GM19467 (cell line): ENCODE data around the gene GTSE1.

Experiments
- ATAC-seq: cut with Tn5 transposase; IDR thresholded peaks from one replicate; pipeline ENCODE4 v1.9.1; 2021; ENCODE audit warnings: mild to moderate bottlenecking, moderate library complexity; ENCODE audit not compliant: unreplicated experiment

GTSE1 gene

GRCh38 chr22:46362934-46363515 lies 66.4 kb downstream of the GTSE1 start:
- ATAC-seq: no peak

DNA sequence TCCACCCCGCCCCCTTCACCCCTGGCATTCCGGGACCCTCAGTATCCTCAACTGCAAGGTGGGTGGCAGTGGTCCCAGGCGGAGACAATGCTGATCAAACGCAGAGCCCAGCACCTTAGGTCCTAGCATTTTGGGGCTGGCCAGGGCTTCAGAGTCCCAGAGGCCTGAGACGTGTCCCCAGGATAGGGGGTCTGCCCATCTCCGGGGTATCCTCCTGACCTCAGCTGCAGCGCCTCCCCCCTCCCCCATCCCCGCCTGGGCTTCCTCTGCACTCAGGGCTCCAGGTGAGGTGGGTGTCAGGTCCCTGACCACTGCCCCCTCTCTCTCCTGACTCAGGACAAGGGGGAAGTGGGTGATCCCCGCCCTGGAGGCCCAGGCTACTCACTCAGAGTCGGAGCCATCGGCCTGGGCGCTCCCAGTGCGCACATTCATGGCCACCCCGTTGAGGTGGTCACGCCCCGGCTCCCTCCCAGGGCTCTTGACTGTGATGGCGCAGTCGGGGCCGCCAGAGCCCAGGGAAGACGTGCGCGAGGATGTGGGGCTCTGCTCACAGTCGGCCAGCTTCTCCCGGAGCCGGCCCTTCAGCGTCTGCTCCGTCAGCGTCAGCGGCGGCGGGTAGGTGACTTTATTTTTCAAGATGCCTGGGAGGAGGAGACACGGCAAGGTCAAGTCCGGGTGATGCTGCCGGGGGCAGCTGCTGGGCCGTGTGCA lies 67.1 kb downstream of the GTSE1 start:
- no peak for ATAC-seq

GRCh38 chr22:46364341-46365165 lies 67.9 kb downstream of the GTSE1 start:
- no peak for ATAC-seq

GRCh38 chr22:46365166-46365624 lies 68.5 kb downstream of the GTSE1 start:
- ATAC-seq: no peak

GRCh38 chr22:46366327-46366731 lies 69.7 kb downstream of the GTSE1 start:
- no peak for ATAC-seq

GRCh38 chr22:46366801-46367706 lies 70.4 kb downstream of the GTSE1 start:
- ATAC-seq: no peak

DNA sequence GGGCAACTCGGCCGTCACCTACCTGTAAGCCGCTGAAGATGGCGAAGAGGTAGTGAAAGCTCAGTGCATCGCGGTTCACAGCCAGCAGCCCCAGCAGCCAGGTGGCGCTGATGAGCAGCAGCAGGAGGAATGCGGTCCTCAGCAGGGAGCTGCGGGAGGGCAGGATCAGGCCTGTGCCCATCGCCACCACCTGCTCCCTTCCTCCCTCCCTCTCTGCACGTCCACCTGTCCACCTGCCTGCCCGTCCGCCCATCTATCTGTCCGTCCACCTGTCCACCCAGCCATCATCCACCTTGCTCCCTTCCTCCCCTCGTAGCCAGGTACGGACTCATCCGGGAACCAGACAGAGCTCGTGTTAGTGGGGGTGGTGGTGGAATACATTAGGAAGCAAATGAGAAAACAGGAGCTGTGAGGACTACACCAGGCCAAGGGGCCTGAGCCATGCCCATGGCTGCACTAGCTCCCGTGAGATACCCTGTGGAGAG lies 71.1 kb downstream of the GTSE1 start:
- no peak for ATAC-seq

- ATAC-seq: no peak
These were observed 71.8 kb downstream of the GTSE1 start for GRCh38 chr22:46368422-46368821.

DNA sequence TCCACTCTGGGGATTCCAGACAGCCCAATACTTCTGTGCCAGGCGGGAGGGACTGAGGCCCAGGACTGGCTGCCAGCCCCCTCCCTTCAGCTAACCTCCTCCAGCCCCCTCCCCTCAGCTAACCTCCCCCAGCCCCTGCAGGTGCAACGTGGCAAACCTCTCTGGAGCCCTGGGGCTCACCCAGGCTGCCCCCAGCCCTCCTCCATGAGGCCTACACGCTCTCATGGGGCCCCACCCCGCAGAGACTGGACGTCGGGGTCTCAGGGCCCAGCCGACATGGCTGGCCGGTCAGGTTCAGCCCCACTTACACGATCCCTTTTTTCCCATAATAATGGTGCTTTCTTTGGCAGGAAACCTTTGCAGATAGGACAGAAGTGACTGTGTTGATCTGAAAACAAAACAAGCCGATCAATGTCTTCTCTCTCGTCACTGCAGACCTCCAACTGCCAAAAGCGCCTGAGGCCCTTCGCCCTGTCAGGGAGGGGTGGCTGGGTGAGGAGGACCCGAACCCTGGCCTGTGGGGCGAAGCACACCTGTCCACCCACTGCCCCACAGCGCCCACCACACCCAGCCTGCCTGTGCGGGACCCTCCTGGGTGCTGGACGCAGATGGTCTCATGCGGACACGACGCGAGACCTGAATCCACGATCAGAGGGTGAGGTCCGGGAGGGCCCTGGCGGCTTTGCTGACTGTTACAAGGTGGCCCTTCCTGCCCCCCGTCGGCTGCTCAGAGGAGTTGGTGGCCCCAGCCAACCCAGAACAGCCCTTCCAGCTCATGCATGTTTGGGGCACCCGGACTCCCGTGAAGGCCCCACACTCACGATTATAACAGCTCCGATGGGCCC lies 72.4 kb downstream of the GTSE1 start:
- ATAC-seq: no peak

- no peak for ATAC-seq
These were observed 73.3 kb downstream of the GTSE1 start for GRCh38 chr22:46369716-46370583.

DNA sequence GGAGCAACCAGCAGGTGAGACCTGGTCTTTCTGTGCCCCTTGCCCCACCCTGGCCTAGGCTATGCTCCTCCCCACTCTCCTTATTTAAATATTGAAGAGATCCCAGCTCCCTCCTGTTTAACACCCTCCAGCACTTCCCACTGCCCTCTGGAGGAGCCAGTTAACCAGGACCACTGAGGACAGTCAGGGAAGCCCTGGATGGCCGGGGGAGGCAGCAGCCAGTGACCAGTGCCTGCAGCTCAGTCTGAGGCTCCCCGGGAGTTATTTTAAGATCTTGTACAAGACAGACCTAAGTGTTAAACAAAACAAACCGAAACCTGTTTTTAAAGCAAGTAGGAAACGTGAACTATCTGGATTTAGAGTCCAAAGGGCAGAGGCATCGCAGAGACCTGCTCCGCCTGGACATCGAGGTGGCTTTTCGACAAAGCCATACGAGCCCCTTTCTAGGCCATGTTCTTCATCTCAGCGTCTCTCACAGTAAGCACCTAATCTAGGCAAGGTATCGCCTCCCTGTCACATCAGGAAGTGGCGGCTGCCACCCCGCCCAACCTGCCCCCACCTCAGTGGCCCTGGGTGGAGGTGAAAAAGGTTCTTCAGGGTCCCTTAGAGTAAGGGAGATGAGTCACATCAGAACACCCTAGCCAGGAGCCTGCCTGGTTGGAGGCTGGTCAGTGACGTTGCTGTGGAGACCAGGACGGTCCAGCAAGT lies 74.1 kb downstream of the GTSE1 start:
- ATAC-seq: no peak

DNA sequence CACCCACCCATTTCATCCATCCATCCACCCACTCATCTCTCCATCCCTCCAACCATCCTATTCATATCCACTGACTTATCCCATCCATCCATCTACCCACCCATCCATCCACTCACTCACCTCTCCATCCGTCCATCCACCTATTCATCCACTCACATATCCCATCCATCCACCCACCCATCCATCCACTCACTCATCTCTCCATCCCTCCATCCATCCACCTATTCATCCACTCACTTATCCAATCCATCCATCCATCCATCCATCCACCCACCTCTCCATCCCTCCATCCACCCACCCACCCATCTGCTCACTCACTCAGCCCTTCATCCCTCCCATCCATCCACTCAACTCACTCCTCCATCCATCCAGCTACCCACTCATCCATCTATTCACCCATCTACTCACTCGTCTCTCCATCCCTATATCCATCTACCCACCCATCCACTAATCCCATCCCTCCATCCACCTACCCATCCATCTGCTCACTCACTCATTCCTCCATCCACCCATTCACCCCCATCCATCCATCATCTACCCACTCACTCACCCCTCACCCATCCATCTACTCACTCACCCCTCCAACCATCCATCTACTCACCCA lies 75.1 kb downstream of the GTSE1 start:
- ATAC-seq: no peak

- ATAC-seq: no peak
These were observed 76.0 kb downstream of the GTSE1 start for GRCh38 chr22:46372686-46373085.

GRCh38 chr22:46373159-46373558 lies 76.5 kb downstream of the GTSE1 start:
- no peak for ATAC-seq

GRCh38 chr22:46373921-46374662 lies 77.4 kb downstream of the GTSE1 start:
- no peak for ATAC-seq

DNA sequence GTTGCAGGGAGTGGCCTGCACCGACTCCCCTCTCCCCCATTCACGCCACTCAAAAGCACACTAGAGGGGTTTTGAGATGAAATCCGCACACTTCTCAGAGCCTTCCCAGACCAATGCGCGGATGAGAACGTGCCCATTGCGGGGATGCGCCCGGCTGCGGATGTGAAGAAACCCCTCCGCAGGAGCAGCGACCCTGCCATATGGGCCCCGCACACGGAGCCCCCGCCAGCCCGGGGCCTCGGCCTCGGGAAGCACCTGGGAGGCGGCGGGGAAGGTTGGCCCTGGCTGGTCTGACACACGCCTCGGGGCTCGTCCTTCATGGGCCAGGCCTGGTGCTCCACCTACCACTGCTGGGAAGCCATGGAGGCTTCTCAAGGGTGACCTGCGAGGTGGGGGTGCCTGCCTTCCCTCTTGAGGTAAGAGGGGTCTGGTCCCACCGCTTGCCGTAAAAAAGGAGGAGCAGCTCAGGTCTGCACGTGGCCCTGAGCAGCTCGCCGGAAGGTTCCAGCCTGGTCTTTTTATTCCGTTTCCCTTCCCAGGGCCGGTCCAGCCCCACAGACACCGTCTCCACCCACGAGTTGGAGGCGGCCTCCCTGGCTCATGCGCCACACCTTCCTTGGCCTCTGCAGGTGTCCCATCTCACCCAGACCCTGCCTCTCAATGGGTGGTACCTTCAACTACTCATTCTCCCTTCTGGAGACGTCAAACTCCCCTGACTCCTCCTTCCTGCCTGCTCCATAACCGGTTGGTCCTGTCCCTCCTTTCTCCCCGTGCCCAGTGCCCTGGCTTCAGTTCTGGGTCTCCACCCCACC lies 78.2 kb downstream of the GTSE1 start:
- no peak for ATAC-seq
